GM12874 (cell line): ENCODE measurements around the gene THEMIS.

Source experiments
- TF ChIP-seq, protein P1 (sequence below): IDR thresholded peaks from 2 replicates; pipeline ENCODE4 v1.5.1; 2011; ENCODE audit warnings: low read depth, mild to moderate bottlenecking, control low read depth, low read length, moderate library complexity; ENCODE audit not compliant: insufficient read depth

THEMIS gene

DNA sequence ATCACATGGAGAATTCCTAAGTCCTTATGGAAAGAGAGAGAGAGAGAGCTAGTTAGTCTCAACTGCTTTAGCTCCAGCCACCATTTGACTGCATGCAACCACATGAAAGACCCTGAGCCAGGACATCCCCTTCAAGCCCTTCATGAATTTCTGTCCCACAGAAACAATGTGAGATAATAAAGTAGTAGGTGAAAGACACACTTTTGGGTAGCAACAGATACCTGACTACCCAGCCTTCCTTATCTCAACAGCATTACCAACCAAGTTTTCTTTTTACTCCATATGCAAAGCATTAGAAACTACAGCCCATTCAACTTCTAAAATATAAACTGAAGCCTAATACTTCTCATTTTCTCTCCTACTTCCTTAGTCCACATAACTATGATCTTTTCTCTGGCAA is 23.2 kb upstream of the THEMIS start:
- TF ChIP-seq, protein P1, sequence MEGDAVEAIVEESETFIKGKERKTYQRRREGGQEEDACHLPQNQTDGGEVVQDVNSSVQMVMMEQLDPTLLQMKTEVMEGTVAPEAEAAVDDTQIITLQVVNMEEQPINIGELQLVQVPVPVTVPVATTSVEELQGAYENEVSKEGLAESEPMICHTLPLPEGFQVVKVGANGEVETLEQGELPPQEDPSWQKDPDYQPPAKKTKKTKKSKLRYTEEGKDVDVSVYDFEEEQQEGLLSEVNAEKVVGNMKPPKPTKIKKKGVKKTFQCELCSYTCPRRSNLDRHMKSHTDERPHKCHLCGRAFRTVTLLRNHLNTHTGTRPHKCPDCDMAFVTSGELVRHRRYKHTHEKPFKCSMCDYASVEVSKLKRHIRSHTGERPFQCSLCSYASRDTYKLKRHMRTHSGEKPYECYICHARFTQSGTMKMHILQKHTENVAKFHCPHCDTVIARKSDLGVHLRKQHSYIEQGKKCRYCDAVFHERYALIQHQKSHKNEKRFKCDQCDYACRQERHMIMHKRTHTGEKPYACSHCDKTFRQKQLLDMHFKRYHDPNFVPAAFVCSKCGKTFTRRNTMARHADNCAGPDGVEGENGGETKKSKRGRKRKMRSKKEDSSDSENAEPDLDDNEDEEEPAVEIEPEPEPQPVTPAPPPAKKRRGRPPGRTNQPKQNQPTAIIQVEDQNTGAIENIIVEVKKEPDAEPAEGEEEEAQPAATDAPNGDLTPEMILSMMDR = no peak

DNA sequence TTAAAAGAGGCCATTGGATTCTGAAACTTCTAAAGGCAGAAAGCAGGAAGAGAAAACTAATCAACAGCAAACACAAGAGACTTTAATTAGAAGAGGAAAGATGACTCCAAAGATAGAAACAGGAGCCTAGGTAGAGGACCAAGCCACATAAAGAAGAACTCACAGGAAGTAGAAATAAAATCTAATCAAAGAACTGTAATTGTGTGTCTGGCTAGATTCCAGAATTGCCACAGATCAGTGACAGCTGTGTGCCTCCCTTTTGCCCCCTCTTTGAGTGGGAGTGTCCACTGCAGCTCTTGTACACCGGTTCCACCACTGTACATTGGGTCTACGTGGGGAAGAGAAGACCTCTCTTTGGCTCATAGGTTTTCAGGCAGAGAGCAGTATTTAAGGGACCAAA is 22.3 kb upstream of the THEMIS start:
- TF ChIP-seq, protein P1 = no peak

DNA sequence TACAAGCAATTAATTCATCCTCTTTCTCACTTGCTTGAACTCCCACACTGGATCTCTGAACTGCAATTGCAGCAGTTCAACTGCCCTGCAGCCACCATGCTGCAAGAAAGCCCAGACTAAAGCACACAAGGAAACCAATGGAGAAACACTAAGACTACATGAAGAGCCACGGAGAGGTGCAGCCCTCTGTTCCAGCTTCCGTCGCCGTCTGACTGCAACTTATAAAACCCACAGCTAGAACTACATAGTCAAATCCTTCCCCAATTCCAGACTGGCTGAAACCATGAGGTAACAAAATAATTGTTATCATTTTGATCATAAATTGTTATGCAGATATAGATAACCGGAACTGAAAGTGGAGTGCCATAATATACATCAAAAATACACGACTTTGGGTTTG is 21.1 kb upstream of the THEMIS start:
- TF ChIP-seq, protein P1 = no peak

DNA sequence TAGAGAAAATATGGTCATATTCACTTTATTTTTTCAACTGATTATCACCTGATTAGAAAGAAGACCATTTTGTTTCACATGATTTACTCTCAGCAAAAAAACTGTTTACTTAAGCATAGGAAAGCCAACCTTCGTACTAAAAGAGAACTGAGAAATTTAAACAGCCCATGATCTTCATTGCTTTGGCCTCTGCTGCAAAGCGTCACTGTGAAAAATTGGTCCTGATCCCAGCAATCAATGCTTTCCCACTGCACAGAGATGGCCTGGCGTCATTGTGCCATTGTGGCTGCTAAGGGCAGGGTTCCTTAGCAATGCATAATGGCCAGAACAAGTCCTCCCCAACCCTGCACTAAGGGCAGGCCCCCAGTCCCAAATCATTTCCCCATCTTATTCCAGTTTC is 19.9 kb upstream of the THEMIS start:
- TF ChIP-seq, protein P1 = no peak

DNA sequence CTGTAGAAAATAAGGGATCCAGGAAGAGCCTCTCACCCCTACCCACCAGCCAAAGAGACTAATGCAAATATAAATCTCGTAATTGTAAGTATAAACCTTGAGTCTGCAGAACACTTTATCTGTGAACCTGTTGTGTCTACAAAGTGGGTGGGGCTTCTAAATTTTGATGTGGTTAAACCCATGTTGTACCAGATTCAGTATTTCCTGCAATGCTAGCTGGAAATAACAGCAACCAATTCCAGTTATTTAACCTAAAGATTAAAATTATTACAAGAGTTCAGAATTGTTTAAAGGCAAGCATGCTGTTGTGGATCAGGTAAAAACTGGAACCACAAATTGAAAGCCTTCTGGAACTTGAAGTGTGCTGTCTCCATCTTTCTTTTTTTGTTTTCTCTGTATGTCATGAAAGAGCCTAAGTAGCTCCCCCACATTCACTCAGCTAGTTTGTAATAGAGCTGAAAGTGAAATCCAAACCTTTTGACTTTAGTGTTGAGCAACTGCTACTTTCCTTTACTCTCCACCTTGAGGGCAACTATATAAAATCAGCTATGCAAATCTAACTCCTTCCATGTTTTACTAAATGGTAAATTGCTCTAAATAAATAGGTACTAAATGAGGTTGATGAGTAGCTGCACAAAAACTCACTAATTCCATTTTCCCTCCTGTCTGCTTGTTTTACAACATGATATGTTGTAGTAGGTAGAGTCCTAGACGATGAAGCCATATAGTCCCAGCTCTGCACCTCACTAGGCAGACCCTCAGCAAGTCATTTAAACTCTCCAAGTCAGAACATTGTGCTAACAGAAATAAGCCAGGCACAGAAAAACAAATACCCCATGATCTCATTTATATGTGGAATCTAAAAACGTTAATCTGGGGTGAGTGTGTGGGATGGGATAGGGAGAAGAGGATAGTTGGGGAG is 17.9 kb upstream of the THEMIS start:
- TF ChIP-seq, protein P1 = no peak

DNA sequence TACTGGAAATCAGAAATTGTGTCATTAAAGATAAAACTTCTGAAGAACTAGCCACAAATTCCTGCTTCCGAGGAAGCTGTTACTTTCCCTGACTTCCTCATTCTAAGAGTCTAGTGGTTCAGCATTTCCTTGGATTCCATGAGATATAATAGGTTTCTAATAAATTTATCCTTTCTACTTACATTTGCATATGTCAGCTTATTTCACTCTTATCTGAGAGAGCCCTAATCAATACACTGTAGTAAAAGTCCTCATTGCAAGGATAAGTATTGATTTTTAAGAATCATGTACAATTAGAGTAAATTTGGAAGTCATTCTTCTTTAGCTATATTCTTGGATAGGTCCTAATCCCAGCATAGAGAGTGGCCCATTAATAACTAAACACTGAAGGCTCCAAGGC is 16.9 kb upstream of the THEMIS start:
- TF ChIP-seq, protein P1 = no peak

DNA sequence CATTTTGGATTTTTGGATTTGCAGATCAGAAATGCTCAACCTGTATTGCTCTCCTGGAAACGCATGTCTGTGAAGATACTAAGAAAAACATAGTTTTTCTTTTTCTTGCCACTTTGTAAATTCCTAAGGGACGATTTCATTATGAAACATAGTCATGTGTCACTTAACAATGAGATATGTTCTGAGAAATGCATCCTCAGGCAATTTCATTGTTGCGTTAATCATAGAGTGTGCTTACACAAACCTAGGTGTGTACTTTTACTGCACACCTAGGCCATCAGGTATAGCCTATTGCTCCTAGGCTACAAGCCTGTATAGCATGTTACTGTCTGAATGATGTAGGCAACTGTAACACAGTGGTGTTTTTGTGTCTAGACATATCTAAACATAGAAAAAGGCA is 13.4 kb upstream of the THEMIS start:
- TF ChIP-seq, protein P1 = no peak
